Nucleus accumbens (tissue), 56 donors: ENCODE measurements around the gene ZNRF2.
A peak's percentile ranks its signal among the peaks of the same experiment; 100 is the strongest.

Experiments used
- DNase-seq, 56 donors: peaks; one replicate each; lab custom pipeline; 2025; lab: John Stamatoyannopoulos, UW

ZNRF2 gene

DNA sequence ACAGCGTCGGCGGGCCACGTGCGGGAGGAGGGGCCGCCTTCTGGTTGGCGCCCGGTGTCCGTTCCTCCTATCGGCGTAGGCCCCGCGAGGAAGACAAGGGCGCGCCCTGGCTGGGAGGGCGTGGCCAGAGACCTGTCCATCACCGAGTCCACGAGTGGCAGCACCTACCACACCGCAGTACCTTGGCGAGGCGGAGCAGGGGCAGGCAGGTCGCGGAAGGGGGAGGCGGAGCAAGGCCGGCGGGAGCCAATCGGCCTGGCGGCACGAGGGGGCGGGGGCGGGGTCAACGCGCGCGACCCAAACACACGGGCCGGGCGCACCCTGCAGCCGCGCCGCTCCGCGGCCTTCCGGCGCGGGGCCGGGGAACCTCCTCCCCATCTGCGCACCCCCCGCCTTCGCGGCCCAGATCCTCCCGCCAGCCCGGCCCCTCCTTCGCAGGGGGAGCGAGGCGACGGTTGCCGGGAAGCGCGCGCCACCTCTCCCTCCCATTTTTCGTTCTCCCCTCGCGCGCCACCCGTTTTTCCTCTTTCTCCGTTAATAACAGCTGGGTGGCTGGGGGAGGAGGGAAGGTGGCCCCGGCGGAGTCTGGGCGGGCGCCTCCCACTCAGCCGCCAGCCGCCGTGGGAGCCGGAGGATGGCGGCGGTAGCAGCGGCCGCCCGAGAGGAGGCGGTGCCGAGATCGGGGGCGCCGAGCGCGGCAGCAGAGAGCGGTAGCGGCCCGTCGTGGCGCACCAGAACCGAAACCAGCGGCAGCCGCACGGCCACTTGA, at the start of gene ZNRF2:
TSS of gene ZNRF2 (plus strand) at position 300 of the 769 bp plus-strand sequence. CDS start 761 bp downstream, outside the sequence.
- DNase-seq = peak; percentile 76 to 98 (median 94)

DNA sequence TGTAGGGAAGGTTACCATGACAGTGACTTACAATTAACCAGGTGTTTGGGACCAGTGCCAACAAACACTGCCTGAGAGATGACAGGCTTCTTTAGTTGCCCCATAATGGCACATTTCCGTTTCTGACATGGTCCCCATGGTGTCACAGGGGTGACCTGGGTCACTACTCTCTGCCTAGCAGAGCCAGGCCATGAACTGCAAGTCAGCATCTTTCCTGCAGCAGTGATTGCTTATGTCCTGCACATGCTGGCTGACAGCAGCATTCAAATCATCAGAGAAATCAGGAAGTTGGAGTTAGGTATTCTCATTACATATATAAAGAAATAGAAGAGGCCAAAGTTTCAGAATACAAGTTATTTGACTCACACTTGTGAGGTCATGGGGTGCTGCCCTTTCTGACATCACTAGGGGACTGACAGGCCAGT, 47.1 kb upstream of the ZNRF2 start:
- no peak for DNase-seq

DNA sequence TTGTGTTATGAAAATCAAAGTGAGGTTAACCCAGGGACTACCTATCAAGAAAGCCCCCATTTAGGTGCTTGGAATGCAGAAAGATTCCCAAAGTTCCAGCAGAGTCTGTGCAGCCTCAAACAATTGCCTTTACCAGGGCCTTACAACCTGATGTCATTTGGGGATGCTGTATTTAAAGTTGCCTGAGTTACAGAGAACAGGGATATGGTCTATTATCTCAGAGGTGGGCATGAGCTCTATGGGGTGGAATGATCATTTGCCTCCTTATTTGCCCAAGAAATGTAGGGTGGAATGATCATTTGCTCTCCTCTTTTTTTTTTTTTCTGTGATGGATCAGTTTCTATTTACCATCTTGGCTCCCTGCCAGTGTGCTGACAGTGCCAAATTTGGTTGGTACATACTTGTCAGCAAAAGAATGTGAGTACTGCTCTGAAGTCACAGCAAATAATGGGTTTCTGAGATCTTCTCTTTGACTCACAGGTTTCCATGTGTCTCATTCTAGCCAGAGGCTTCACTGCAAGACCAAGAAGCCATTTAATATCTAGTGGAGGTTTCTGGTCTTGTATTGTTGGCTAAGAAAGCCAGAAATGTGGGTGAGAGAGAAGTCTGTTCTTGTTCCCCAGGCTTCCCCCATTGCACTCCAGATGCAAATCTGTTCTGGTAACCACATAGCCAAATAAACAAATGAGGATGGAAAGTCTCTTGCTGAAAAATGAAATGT, 45.5 kb upstream of the ZNRF2 start:
- DNase-seq = peak in 3 of 56 donors; percentile 20 to 37 (median 34)

DNA sequence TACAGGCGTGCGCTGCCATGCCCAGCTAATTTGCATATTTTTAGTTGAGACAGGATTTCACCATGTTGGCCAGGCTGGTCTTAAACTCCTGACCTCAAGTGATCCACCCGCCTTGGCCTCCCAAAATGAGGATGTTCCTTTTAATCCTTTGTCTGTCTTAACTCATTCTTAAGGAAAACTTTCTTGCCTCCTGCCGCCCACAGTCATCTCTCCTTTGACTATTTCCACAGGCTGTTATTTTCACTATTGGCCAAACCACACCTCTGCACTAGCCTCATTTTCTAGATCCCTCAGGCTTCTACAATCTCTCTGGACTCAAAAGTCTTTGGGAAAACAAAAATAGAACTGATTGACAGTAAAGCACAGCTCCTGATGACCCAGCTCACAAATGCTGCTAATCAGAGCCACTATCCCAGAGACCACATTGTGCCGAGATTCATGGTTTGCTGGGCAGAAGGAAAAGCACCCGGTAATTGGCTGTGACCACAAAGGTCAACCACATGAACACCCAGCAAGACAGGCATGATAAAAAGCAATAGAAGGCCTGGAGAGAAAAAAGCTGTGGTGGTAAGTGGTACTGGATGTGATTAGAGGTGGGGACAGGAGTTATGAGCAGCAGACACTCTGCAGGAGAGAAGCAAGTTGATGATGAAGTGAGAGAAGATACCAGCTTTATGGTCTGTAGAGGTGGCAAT, 44.1 kb upstream of the ZNRF2 start:
- DNase-seq = no peak

DNA sequence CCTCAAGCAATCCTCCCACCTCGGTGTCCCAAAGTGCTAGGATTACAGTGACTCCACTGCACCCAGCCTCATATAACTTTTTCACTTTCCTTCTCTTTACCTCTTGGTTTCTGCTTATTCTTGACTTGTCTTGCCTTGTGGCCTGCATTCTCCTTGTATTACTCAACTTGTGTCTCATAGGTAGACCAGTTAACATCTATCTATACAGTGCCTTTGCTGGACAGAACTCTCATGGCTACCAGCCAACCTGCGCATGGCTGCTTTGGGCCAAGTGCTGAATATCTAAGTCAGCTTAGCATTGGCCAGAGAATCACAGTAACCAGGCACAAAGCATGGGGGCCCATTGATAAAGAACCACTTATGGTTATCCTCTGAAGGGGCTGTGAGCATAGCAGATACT, 42.6 kb upstream of the ZNRF2 start:
- no peak for DNase-seq

DNA sequence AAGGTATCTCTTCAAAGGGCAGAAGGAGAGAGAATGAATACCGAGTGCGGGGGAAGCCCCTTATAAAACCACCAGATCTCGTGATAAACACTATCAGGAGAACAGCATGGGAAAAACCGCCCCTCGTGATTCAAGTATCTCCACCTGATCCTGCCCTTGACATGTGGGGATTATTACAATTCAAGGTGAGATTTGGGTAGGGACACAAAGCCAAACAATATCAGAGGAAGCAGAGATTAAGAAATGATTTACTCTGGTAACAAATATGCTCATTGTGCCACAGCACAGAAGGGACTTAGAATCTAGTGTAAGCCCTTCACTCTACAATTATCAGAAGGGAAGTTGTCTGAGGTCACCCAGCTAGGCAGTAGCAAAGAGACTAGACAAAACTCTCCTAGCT, 40.1 kb upstream of the ZNRF2 start:
- no peak for DNase-seq

DNA sequence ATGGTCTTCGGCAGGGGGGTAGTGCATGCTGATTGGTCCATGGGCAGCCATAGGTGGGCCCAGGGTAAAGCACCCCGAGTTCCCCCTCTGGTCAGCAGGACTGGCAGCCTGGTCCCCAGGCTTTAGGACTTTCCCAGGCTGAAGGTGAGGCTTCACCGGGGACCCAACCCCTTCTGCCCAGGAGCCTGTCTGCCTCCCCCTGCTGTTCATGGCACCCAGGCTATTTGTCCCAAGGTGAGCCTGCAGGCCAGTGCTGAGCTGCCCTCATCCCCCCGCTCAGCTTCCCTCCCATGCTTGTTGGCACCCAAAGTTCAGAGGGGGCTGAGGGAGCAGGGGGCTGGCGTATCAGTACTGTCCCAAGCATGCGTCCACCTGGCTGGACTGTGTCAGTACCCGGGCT, 38.5 kb upstream of the ZNRF2 start:
- DNase-seq = no peak

DNA sequence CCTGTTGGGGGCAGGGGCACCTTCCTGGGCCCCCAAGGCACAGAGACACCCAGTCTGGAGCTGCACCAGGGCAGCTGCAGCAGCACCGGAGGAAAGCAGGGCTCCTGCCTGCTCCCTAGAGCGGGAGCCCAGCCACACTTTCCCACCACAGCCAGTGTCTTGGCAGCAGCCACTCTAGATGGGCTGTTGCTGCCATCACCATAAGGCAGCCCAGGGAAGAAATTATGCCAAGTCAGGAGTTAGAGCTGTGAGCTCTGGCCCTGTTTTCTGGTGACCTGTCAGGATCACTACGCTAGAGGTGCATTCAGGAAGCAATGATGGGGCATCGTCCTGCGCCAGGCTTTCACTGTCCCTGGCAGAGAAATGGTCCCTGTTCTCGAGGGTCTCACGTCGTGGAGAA, 38.0 kb upstream of the ZNRF2 start:
- no peak for DNase-seq

DNA sequence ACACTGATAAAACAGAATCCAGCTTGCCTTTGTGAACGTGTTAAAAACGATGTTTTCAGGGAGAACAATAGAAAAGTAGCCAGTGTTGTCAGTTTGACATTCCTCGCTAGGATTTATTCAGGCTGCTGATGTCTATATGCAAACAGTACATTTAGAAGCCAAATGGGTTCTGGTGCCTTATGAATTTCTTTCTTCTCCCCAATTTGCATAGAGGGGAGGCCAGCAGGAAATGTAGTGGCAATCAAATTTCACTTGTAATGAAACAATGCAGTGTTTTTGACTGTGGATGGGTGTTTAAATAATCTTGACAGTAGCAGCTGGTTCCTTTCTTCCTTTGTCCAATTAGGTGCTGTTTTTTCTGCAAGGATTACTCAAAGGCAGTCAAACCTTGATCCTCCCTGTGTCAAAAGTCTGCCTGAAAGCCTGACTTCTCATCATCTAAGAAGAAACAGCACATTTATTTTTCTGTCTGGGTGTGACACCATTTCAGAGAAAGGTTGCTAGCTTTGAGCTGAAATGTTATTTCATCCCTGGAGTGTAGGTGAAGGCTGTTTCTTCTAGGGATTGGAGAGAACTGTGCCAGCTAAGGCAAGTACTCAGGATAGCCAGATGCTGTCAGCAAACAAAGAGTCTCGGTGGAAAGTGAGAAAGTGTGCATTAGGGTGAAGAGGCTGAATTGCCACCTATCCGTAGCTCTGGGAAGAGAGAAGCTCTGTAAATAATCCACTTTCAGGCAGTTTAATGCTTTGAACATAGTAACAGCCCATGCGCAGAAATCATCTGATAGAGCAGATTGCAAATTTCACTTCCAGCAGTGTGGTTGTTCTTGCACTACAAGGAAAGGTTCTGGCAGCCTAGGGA, 36.6 kb upstream of the ZNRF2 start:
- DNase-seq = no peak

DNA sequence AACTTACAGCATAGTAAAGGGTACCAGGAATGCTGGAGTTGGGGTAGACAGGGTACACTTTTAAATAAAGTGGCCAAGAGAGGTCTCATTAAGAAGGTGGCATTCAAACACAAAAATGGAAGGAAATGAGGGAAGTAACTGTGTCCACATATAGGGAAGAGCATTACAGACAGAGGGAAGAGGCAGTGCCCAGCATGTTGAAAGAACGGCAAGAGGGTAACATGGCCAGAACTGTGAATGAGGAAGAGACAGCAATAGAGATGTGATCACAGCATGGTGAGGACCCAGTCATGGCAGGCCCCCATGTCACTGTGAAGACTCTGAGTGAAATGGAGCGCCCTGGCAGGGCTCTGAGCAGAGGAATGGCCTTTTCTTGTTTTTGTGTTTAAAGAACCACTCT, 35.1 kb upstream of the ZNRF2 start:
- DNase-seq = no peak

DNA sequence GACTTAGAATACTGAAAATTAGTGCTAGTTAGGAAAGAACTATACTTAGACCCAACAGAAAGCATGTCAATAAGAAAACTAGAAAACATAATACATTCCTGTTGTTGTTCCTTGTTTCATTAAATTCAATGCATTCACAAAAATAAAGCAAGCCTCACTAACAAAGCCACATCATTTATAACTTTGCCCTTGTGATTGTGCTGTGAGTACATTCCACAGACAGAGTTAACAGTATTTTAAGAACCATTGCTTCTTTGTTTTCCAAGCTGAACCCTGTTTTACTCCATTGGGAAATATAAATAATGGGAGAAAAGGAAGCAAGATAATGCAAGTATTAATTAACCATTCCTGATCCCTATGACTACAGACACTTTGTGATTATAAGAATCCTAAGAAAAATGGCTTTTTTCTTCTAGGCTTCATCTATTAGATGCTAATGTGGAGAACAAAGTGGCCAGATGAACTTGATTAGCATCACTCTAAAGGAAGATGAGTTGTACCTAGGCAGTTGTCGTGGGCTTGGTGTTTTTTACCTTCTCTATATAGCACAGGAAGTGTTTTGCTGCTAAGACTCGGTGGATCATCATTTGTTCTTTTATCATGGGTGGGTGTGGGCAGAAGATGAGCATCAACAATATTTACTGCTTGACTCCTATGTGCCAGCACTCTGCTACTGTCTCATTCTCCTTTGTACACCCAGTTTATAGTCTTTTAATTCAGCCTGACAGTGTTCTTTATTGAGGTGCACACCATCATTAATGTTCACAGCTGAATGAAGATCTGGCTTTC, 34.2 kb upstream of the ZNRF2 start:
- DNase-seq = no peak

DNA sequence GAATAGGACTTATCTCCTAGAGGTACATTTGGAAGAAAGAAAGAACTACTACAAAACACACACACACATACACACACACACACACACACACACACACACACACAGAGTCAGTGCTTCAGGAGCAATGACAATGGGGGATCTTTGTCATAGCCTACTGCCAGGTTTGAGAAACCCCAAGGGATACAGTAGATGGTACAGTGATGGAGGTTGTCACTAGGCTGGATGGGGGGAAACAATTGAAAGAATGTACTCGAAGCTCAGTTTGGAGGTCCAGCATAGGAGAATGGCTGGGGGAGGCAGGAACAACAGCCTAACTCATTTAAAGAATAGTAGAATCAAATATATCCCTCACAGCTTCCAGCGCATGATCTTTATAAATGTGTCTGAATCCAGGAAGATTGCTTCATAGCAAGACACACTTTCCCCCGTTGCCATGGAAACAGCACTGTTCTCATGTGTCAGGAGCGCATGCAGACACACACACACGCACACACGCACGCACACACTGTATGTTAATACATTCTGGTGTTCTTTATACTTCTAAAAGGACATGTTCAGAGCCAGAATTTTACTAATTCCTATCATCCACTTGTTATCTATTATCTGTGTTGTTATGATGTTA, 32.6 kb upstream of the ZNRF2 start:
- DNase-seq = peak in 9 of 56 donors; percentile 3 to 21 (median 5)

DNA sequence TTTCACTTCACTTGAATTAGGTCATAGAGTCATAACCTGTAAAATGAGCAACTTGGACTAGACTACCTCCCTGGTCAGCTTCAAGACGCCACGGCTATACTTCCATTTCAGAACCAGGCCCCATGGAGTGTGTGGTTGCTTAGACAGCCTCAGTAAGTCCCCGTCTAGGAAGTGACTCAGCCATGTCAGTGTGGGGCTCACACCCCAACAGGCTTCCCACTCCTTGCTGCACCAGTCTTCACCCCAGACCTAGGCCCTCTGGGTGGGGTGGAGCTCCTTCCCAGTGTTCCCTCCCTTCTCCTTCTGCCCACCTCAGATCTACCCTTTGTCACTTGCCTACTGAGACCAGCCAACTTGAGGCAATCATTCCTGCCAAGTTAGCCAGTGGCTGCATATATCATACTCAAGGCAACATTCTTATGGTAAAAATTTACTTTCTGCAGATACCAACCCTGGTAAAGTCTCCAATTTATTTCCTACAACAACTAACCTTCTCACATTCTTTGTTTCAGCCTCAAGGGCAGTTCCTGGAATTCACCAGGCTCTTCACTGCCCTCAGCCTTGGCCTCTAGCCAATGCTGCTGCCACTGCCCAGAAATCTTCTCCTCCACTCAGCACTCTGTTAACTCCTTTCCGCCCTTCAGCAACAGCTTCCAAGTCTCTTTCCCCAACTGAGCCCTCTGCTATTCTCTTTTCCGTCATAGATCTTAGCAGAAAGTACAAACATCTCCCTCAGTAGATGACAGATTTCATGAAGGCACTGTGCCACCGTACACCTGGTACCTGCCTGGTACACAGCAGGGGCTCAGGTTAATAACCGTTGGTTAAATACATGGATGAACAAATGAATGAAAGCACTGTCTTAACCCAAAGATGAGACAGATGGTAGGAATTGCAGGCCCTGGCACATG, 31.3 kb upstream of the ZNRF2 start:
- peak in 32 of 56 donors; percentile 2 to 59 (median 19) for DNase-seq

DNA sequence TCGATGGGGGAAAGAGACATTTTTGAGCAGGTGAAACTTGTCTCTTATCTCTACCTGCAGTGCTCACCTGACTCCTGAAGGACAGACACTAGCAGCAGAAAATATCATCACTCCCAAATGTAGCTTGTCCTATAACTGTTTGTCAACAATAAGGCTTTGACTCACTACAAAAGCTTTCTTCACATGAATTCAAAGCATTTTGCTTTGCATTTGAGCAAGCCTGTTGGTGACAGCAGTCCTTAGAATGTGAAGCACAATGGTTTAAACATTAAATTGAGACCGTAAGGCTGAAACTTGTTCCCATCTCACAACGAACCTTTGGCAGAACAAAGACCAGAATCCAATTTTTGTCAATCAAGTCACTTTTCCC, 30.6 kb upstream of the ZNRF2 start:
- no peak for DNase-seq

DNA sequence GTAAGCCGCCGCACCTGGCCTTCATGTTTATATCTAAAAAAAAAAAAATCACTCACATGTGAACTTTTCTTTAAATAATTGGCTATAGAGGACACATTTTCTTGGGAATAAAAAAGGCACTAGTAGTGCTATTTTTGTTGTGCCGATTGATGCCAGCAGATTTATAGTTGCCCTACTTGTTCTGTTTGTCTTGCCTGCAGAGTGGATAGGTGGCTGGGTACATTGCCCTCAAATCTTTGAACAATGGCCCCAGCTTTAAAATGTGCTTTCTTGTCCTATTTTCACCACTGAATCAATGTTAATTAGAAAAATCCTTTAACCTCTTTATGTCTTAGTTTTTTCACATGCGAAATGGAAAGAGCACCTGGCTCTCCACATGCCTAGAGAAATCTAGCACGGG, 30.1 kb upstream of the ZNRF2 start:
- DNase-seq = no peak

DNA sequence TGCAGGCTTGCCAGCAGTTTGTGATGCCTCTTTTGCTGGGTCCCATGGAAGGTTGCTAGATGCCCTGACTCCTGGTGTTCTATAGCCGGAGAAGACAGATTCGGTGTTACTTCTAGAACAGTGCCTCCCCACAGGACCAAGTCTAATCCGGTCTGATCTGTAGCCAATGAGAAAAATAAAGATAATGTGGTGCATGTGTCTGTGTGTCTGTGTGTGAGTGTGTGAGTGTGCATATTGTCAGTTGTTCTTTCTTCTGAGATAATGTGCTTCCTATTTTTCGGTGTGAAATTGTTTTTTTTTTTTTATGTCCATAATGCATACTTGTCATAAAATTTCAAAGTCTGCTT, 29.7 kb upstream of the ZNRF2 start:
- no peak for DNase-seq

DNA sequence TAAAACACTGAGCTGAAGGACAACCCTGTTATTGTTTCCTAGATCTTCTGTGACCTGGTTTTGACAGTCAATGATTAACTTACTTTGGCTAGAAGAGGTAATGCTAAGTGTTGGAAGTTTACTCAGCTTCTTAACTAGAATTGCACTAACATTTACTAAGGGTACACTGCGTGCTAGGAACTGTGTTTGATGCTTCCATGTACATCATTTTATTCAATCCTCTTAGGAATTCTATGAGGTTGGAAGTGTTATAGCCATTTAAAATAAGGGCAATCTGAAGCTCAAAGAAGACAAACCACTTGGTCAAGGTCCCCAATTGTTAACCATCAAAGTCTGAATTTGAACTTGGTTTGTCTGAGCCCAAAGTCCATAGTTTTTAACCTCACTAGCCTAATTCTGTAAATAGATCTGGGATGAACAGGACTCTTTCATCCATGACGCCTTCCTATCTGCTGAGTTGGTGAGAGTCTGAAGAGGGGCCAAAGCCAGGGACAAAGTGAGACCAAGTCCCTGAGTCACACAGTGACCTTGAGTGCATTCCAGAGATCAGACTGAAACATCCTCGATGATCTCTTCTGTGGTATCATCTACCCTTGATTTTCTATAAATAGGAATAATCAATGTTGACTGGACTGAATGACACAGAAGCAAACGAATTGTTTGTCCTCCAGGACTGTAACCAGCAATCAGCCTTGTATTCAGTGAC, 29.2 kb upstream of the ZNRF2 start:
- DNase-seq = no peak
